ENCODE measurements around the gene USP11. TPM values are rescaled to one million over a fixed set of nuclear protein-coding genes. Genes with fewer than 3 reads are reported as not detected.

The USP11 gene
- total and polyA plus RNA-seq, 2 experiments from 2014 or later: 120 to 337 TPM

DNA sequence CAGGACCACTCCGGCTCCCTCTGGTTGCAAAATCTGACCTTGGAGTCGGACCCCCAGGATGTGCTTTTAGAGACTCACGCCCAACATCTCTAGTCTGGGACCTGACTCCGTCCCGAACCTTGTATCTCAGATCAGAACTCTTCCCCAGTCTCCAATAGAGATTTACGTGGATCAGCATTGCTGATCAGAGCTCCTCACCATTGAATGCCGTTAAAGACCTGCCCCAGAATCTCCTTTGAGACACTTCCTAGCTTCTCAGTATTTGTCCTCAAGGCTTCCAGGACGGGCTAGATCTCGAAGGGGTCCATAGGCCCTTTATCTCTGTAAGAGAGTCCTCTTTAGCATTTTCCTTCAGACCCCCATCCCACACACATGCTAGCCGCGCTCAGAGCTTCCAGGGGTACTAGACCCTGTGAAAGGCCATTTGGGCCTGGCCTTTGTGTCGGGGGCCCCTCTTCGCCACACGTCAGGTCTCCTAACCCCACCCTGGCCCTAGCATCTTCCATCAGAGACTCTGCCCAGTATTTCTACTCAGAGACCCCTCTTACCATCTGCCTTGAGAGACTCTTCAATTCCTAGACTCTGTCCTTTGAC, 38.5 kb upstream of the USP11 start:
- H3K27me3 ChIP-seq: peaks cover 7% of the 10 kb centered on the region
- H3K27ac ChIP-seq: peak overlapping the region; percentile 100
- H3K4me1 ChIP-seq (ENCODE audit: low read depth): peaks cover 38% of the 10 kb centered on the region
- TF ChIP-seq, protein P1, sequence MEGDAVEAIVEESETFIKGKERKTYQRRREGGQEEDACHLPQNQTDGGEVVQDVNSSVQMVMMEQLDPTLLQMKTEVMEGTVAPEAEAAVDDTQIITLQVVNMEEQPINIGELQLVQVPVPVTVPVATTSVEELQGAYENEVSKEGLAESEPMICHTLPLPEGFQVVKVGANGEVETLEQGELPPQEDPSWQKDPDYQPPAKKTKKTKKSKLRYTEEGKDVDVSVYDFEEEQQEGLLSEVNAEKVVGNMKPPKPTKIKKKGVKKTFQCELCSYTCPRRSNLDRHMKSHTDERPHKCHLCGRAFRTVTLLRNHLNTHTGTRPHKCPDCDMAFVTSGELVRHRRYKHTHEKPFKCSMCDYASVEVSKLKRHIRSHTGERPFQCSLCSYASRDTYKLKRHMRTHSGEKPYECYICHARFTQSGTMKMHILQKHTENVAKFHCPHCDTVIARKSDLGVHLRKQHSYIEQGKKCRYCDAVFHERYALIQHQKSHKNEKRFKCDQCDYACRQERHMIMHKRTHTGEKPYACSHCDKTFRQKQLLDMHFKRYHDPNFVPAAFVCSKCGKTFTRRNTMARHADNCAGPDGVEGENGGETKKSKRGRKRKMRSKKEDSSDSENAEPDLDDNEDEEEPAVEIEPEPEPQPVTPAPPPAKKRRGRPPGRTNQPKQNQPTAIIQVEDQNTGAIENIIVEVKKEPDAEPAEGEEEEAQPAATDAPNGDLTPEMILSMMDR (IDR thresholded peaks at IDR 0.05; ENCODE audit: low read depth, low read length): no peak
- H3K9me3 ChIP-seq (ENCODE audit: low read depth): no peaks in the 10 kb centered on the region
- H3K36me3 ChIP-seq: peaks cover 9% of the 10 kb centered on the region
- DNase-seq (ENCODE audit: low read depth in 1 of 2, low spot score in 1 of 2): no peak
- H3K4me3 ChIP-seq: peak overlapping the region; percentile 91

- peak overlapping the region; percentile 2 for H3K4me3 ChIP-seq
- peak overlapping the region; percentile 81 for H3K27ac ChIP-seq
- H3K36me3 ChIP-seq: peaks cover 27% of the 10 kb centered on the region
Observed at GRCh38 chrX:47196098-47196497, 36.7 kb upstream of the USP11 start.

GRCh38 chrX:47197526-47197925, 35.3 kb upstream of the USP11 start:
- Histone ChIP-seq H3K9me3 (ENCODE audit: low read depth) (no peaks in the 10 kb centered on the region), H3K27me3 (no peaks in the 10 kb centered on the region), H3K27ac (peak overlapping the region; percentile 81), H3K36me3 (peaks cover 41% of the 10 kb centered on the region), H3K4me1 (ENCODE audit: low read depth) (peaks cover 38% of the 10 kb centered on the region), H3K4me3 (no peak overlapping the region)
- no peak for DNase-seq (ENCODE audit: low read depth in 1 of 2, low spot score in 1 of 2)
- TF ChIP-seq, protein P1 (IDR thresholded peaks at IDR 0.05; ENCODE audit: low read depth, low read length): no peak

More at GRCh38 chrX:47196098-47196497, 36.7 kb upstream of the USP11 start:
- Histone ChIP-seq H3K9me3 (ENCODE audit: low read depth) (no peaks in the 10 kb centered on the region), H3K27me3 (peaks cover 7% of the 10 kb centered on the region), H3K4me1 (ENCODE audit: low read depth) (peaks cover 38% of the 10 kb centered on the region)
- TF ChIP-seq, protein P1 (IDR thresholded peaks at IDR 0.05; ENCODE audit: low read depth, low read length): no peak
- DNase-seq (ENCODE audit: low read depth in 1 of 2, low spot score in 1 of 2): no peak

DNA sequence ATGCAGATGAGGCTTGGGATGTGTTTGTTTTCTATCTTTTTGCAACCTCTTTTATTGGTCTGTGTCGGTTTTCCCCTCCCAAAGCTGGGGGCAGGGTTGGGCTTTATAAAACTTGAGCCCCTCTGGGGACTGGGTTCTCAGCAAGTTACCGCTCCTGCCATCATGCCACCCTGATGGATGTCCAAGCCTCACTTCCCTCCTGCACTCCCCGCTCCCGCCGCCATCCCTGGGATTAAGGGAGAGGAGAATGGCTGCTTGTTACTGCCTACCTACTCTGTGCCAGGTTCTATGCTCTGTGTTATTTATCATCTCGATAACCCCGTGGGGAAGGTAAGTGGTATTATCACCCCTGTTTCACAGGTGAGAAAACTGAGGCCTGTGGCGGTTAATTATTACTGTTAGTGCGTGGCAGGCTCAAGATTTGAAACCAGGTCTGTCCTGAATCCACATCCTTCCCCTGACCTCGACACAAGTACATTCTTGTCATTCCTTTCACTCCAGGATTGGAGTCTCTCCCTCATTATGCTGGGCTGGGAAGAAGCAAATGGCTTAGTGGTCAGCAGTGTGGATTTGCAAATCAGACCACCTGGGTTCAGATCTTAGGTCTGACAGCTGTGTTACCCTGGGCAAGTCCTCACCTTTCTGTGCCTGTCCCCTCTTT, 34.7 kb upstream of the USP11 start:
- Histone ChIP-seq H3K4me3 (no peak overlapping the region), H3K27ac (peak overlapping the region; percentile 81), H3K36me3 (peaks cover 47% of the 10 kb centered on the region), H3K27me3 (no peaks in the 10 kb centered on the region), H3K9me3 (ENCODE audit: low read depth) (no peaks in the 10 kb centered on the region), H3K4me1 (ENCODE audit: low read depth) (peaks cover 38% of the 10 kb centered on the region)
- DNase-seq (ENCODE audit: low read depth in 1 of 2, low spot score in 1 of 2): peak; percentile 35 to 45
- TF ChIP-seq, protein P1 (IDR thresholded peaks at IDR 0.05; ENCODE audit: low read depth, low read length): no peak

DNA sequence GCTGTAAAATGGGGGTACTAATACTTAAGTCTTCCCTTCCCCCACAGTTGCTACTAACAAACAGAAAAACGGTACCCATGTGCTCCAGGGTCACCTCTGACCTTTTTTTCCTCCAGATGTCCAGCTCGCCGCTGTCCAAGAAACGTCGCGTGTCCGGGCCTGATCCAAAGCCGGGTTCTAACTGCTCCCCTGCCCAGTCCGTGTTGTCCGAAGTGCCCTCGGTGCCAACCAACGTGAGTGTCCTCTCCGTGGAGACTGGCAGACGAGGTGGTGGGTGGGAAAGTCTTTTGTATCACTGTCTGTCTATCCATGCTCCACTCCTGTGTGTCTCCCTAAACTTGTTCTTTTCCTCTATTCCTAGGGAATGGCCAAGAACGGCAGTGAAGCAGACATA, 34.1 kb upstream of the USP11 start:
- no peak for DNase-seq (ENCODE audit: low read depth in 1 of 2, low spot score in 1 of 2)
- Histone ChIP-seq H3K27me3 (no peaks in the 10 kb centered on the region), H3K4me3 (no peak overlapping the region), H3K36me3 (peaks cover 51% of the 10 kb centered on the region), H3K4me1 (ENCODE audit: low read depth) (peaks cover 38% of the 10 kb centered on the region), H3K27ac (peak overlapping the region; percentile 81), H3K9me3 (ENCODE audit: low read depth) (no peaks in the 10 kb centered on the region)
- TF ChIP-seq, protein P1 (IDR thresholded peaks at IDR 0.05; ENCODE audit: low read depth, low read length): no peak
